ENCODE measurements around the gene TYMP. TPM values are rescaled to one million over a fixed set of nuclear protein-coding genes. Genes with fewer than 3 reads are reported as not detected.

TYMP gene
- total RNA-seq, 2 experiments from 2014 or later: 86.3 to 94.5 TPM

GRCh38 chr22:50531546-50531961, 1.7 kb upstream of the TYMP start:
- peak; percentile 36 for ATAC-seq (ENCODE audit: low read depth)
- Mint-ChIP-seq H3K36me3 (peaks cover 19% of the 10 kb centered on the region), H3K27me3 (no peaks in the 10 kb centered on the region), H3K4me1 (peaks cover 43% of the 10 kb centered on the region), H3K9me3 (no peaks in the 10 kb centered on the region), H3K4me3 (peak overlapping the region; percentile 95), H3K27ac (peak overlapping the region; percentile 100)
- POLR2A ChIA-PET: interaction anchor here (0.8 to 13.0 kb wide), 13 partner anchors 11 to 90 kb away, joined by 3 to 247 read pairs (median 7); partner anchors contain the start of genes CHKB, KLHDC7B, LMF2 and NCAPH2
- peak; percentile 86 for DNase-seq

- H3K4me3 Mint-ChIP-seq: peak overlapping the region; percentile 95
- ATAC-seq (ENCODE audit: low read depth) (peak; percentile 37), DNase-seq (peak; percentile 87)
- H3K27me3 Mint-ChIP-seq: no peaks in the 10 kb centered on the region
- H3K4me1 Mint-ChIP-seq: peaks cover 41% of the 10 kb centered on the region
- H3K27ac Mint-ChIP-seq: peak overlapping the region; percentile 100
- POLR2A ChIA-PET: interaction anchor here (1.0 to 13.0 kb wide), 11 partner anchors 11 to 90 kb away, joined by 4 to 247 read pairs (median 8); partner anchors contain the start of genes CHKB, KLHDC7B, LMF2 and NCAPH2
- H3K36me3 Mint-ChIP-seq: peaks cover 19% of the 10 kb centered on the region
- H3K9me3 Mint-ChIP-seq: no peaks in the 10 kb centered on the region
These were observed 1.2 kb upstream of the TYMP start for GRCh38 chr22:50530877-50531545.

GRCh38 chr22:50530580-50530876, 716 bp upstream of the TYMP start:
- peaks cover 41% of the 10 kb centered on the region for H3K4me1 Mint-ChIP-seq

GRCh38 chr22:50529416-50529896, 356 bp downstream of the TYMP start:
- POLR2A ChIA-PET: interaction anchor here (0.7 to 13.0 kb wide), 14 partner anchors 11 to 97 kb away, joined by 3 to 300 read pairs (median 7); partner anchors contain the start of genes CHKB, CPT1B, KLHDC7B and LMF2
- Mint-ChIP-seq H3K4me1 (peaks cover 42% of the 10 kb centered on the region), H3K36me3 (peaks cover 24% of the 10 kb centered on the region), H3K27ac (peak overlapping the region; percentile 94), H3K9me3 (no peaks in the 10 kb centered on the region), H3K27me3 (no peaks in the 10 kb centered on the region), H3K4me3 (peak overlapping the region; percentile 84)
- DNase-seq (no peak), ATAC-seq (ENCODE audit: low read depth) (no peak)

More at GRCh38 chr22:50530580-50530876, 716 bp upstream of the TYMP start:
- Mint-ChIP-seq H3K36me3 (peaks cover 19% of the 10 kb centered on the region), H3K4me3 (peak overlapping the region; percentile 95), H3K27ac (peak overlapping the region; percentile 100), H3K27me3 (no peaks in the 10 kb centered on the region), H3K9me3 (no peaks in the 10 kb centered on the region)
- POLR2A ChIA-PET: interaction anchor here (1.5 to 13.0 kb wide), 7 partner anchors 12 to 91 kb away, joined by 4 to 247 read pairs (median 15); partner anchors contain the start of genes KLHDC7B and SYCE3
- no peak for DNase-seq
- peak; percentile 5 for ATAC-seq (ENCODE audit: low read depth)

- Mint-ChIP-seq H3K36me3 (peaks cover 24% of the 10 kb centered on the region), H3K4me1 (peaks cover 40% of the 10 kb centered on the region), H3K4me3 (peak overlapping the region; percentile 84), H3K27ac (peak overlapping the region; percentile 94), H3K27me3 (no peaks in the 10 kb centered on the region), H3K9me3 (no peaks in the 10 kb centered on the region)
- DNase-seq: peak; percentile 52
- ATAC-seq (ENCODE audit: low read depth): no peak
- POLR2A ChIA-PET: interaction anchor here (1.1 to 13.0 kb wide), 9 partner anchors 11 to 278 kb away, joined by 3 to 300 read pairs (median 93); partner anchors contain the start of genes CHKB, CPT1B, HDAC10 and KLHDC7B
These were observed 963 bp downstream of the TYMP start for GRCh38 chr22:50528682-50529415.

GRCh38 chr22:50527921-50528681, 1.7 kb downstream of the TYMP start:
- H3K9me3 Mint-ChIP-seq: no peaks in the 10 kb centered on the region
- POLR2A ChIA-PET: interaction anchor here (1.0 to 13.0 kb wide), 9 partner anchors 12 to 277 kb away, joined by 3 to 300 read pairs (median 93); partner anchors contain the start of genes CHKB, CPT1B, HDAC10 and KLHDC7B
- peak overlapping the region; percentile 84 for H3K4me3 Mint-ChIP-seq
- DNase-seq: no peak
- ATAC-seq (ENCODE audit: low read depth): no peak
- H3K27ac Mint-ChIP-seq: peak overlapping the region; percentile 94
- peaks cover 37% of the 10 kb centered on the region for H3K4me1 Mint-ChIP-seq
- no peaks in the 10 kb centered on the region for H3K27me3 Mint-ChIP-seq
- peaks cover 22% of the 10 kb centered on the region for H3K36me3 Mint-ChIP-seq

- peak overlapping the region; percentile 84 for H3K4me3 Mint-ChIP-seq
- H3K9me3 Mint-ChIP-seq: no peaks in the 10 kb centered on the region
- H3K27me3 Mint-ChIP-seq: no peaks in the 10 kb centered on the region
- ATAC-seq (ENCODE audit: low read depth) (no peak), DNase-seq (peak; percentile 55)
- POLR2A ChIA-PET: interaction anchor here (0.6 to 13.0 kb wide), 12 partner anchors 13 to 233 kb away, joined by 3 to 300 read pairs (median 25); partner anchors contain the start of genes ARSA, CHKB, CPT1B and KLHDC7B
- peaks cover 30% of the 10 kb centered on the region for H3K4me1 Mint-ChIP-seq
- peaks cover 21% of the 10 kb centered on the region for H3K36me3 Mint-ChIP-seq
- H3K27ac Mint-ChIP-seq: peak overlapping the region; percentile 94
These were observed 2.7 kb downstream of the TYMP start for GRCh38 chr22:50526834-50527801.

GRCh38 chr22:50526108-50526833, 3.5 kb downstream of the TYMP start:
- POLR2A ChIA-PET: interaction anchor here (0.7 to 13.0 kb wide), 35 partner anchors 9 to 712 kb away, joined by 3 to 300 read pairs (median 7); partner anchors contain the start of genes ARSA, CHKB, CPT1B and HDAC10
- peak overlapping the region; percentile 94 for H3K27ac Mint-ChIP-seq
- H3K36me3 Mint-ChIP-seq: peaks cover 21% of the 10 kb centered on the region
- ATAC-seq (ENCODE audit: low read depth): peak; percentile 40
- H3K4me3 Mint-ChIP-seq: peak overlapping the region; percentile 84
- peak; percentile 91 for DNase-seq
- no peaks in the 10 kb centered on the region for H3K9me3 Mint-ChIP-seq
- peaks cover 30% of the 10 kb centered on the region for H3K4me1 Mint-ChIP-seq
- H3K27me3 Mint-ChIP-seq: no peaks in the 10 kb centered on the region

- DNase-seq: no peak
- peak overlapping the region; percentile 95 for H3K27ac Mint-ChIP-seq
These were observed 4.0 kb downstream of the TYMP start for GRCh38 chr22:50525858-50526107.

GRCh38 chr22:50525104-50525857, 4.5 kb downstream of the TYMP start, which contains the start of gene SCO2:
Gene SCO2, minus strand, starts transcription at chr22:50525598. Its CDS starts 1,187 bp downstream, at chr22:50524411.
- POLR2A ChIA-PET: interaction anchor here (0.7 to 13.0 kb wide), 39 partner anchors 8 to 711 kb away, joined by 3 to 300 read pairs (median 6); partner anchors contain the start of genes ADM2, ARSA, CHKB and CPT1B
- peak within 1 kb of the TSS; percentile 96 for H3K4me3 Mint-ChIP-seq
- H3K27me3 Mint-ChIP-seq: no peaks in the 10 kb centered on the region
- DNase-seq (peak; percentile 99), ATAC-seq (ENCODE audit: low read depth) (peak; percentile 57)
- peaks cover 30% of the 10 kb centered on the region for H3K4me1 Mint-ChIP-seq
- H3K9me3 Mint-ChIP-seq: no peaks in the 10 kb centered on the region
- peaks cover 22% of the 10 kb centered on the region for H3K36me3 Mint-ChIP-seq
- H3K27ac Mint-ChIP-seq: peak within 1 kb of the TSS; percentile 95

More at GRCh38 chr22:50525858-50526107, 4.0 kb downstream of the TYMP start:
- Mint-ChIP-seq H3K36me3 (peaks cover 22% of the 10 kb centered on the region), H3K4me3 (peak overlapping the region; percentile 96), H3K27me3 (no peaks in the 10 kb centered on the region), H3K9me3 (no peaks in the 10 kb centered on the region), H3K4me1 (peaks cover 30% of the 10 kb centered on the region)
- POLR2A ChIA-PET: interaction anchor here (0.7 to 13.0 kb wide), 37 partner anchors 8 to 711 kb away, joined by 3 to 300 read pairs (median 6); partner anchors contain the start of genes ADM2, ARSA, CHKB and CPT1B
- no peak for ATAC-seq (ENCODE audit: low read depth)
